ENCODE data around the gene MYO1E. TPM values are rescaled to one million over a fixed set of nuclear protein-coding genes. Genes with fewer than 3 reads are reported as not detected.

MYO1E gene
- total and polyA plus RNA-seq, 2 donors from 2014 or later = 41.9 to 198 TPM

DNA sequence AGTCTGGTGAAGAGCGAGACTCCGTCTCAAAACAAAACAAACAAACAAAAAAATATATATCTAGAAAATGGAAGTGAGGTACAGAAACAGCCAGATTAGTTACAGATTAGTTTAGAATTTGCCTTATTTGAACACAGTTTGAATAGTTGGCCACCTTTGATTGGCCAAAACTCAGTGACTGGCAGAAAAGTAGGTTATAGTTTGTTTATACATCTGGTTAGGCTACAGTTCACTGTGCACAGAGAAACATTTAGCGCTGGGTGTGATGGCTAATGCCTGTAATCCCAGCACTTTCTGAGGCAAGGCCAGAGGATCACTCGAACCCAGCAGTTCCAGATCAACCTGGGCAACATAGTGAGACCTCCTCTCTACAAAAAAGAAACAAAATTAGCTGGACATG lies 114.4 kb downstream of the MYO1E start:
- Histone ChIP-seq H3K36me3 (ENCODE audit: control insufficient read depth in 2 of 3, insufficient read depth in 3 of 3, low read length in 3 of 3) (no peaks in the 10 kb centered on the region), H3K4me1 (ENCODE audit: control insufficient read depth in 2 of 3, insufficient read depth in 2 of 3, low read depth in 1 of 3, low read length in 3 of 3) (no peaks in the 10 kb centered on the region), H3K27ac (ENCODE audit: low read depth in 2 of 2, low read length in 2 of 2) (no peak overlapping the region), H3K27me3 (ENCODE audit: control insufficient read depth, insufficient read depth, low read length) (no peaks in the 10 kb centered on the region), H3K9me3 (ENCODE audit: control insufficient read depth in 2 of 3, insufficient read depth in 1 of 3, low read length in 3 of 3) (no peaks in the 10 kb centered on the region), H3K9ac (ENCODE audit: low read length in 3 of 3) (no peak overlapping the region), H3K4me3 (ENCODE audit: low read length in 3 of 3) (no peak overlapping the region)
- intact Hi-C loops (cut with DNase I) = no loop called here
- no peak for TF ChIP-seq CTCF (IDR thresholded peaks at IDR 0.05; ENCODE audit: borderline replicate concordance, extremely low read depth, insufficient read depth)
- FAIRE-seq = no peak
- DNase-seq = no peak

DNA sequence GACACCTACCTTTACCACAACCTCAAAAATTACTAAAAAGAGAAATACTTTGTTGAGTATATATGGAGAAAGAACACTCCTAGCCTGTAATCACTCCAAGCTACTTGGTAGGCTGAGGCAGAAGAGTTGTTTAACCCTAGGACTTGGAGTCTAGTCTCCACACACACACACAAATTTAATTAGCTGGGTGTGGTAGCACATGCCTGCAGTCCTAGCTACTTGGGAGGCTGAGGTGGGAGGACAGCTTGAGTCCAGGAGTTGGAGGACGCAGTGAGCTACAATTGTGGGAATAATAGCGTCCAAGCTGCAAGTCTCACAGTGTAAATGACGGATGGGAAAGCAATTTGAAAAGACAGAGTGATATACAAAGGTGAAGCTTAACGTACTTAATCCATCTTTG lies 115.5 kb downstream of the MYO1E start:
- no peak for FAIRE-seq
- no peak for TF ChIP-seq CTCF (IDR thresholded peaks at IDR 0.05; ENCODE audit: borderline replicate concordance, extremely low read depth, insufficient read depth)

DNA sequence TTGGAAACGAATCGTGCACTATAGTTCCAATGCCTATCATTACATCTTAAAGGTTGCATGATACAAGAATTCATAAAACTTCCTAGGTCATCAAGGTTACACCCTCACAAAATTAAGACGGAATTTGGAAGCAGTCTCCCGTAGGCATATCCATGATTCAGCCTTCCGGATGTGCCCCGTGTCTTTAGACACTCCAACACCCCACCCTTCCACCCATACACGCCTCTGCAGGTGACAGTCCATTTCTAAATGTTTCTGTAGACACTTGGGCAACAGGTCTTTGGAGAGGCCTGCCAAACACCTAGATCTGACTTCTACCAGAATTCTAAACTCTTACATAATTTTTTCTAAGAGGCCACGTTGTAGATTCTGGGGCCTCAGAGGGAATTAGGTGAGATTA lies 116.2 kb downstream of the MYO1E start:
- Histone ChIP-seq H3K27ac (ENCODE audit: low read depth in 2 of 2, low read length in 2 of 2) (no peak overlapping the region), H3K4me3 (ENCODE audit: low read length in 3 of 3) (no peak overlapping the region), H3K27me3 (ENCODE audit: control insufficient read depth, insufficient read depth, low read length) (no peaks in the 10 kb centered on the region), H3K9me3 (ENCODE audit: control insufficient read depth in 2 of 3, insufficient read depth in 1 of 3, low read length in 3 of 3) (no peaks in the 10 kb centered on the region), H3K36me3 (ENCODE audit: control insufficient read depth in 2 of 3, insufficient read depth in 3 of 3, low read length in 3 of 3) (no peaks in the 10 kb centered on the region), H3K4me1 (ENCODE audit: control insufficient read depth in 2 of 3, insufficient read depth in 2 of 3, low read depth in 1 of 3, low read length in 3 of 3) (no peaks in the 10 kb centered on the region), H3K9ac (ENCODE audit: low read length in 3 of 3) (no peak overlapping the region)
- DNase-seq (no peak), FAIRE-seq (no peak)
- no peak for TF ChIP-seq CTCF (IDR thresholded peaks at IDR 0.05; ENCODE audit: borderline replicate concordance, extremely low read depth, insufficient read depth)
- intact Hi-C loops (cut with DNase I) = no loop called here

More for the DNA sequence above, 115.5 kb downstream of the MYO1E start:
- Histone ChIP-seq H3K9ac (ENCODE audit: low read length in 3 of 3) (no peak overlapping the region), H3K4me1 (ENCODE audit: control insufficient read depth in 2 of 3, insufficient read depth in 2 of 3, low read depth in 1 of 3, low read length in 3 of 3) (no peaks in the 10 kb centered on the region), H3K27ac (ENCODE audit: low read depth in 2 of 2, low read length in 2 of 2) (no peak overlapping the region), H3K9me3 (ENCODE audit: control insufficient read depth in 2 of 3, insufficient read depth in 1 of 3, low read length in 3 of 3) (no peaks in the 10 kb centered on the region), H3K27me3 (ENCODE audit: control insufficient read depth, insufficient read depth, low read length) (no peaks in the 10 kb centered on the region), H3K4me3 (ENCODE audit: low read length in 3 of 3) (no peak overlapping the region), H3K36me3 (ENCODE audit: control insufficient read depth in 2 of 3, insufficient read depth in 3 of 3, low read length in 3 of 3) (no peaks in the 10 kb centered on the region)
- intact Hi-C loops (cut with DNase I) = no loop called here
- DNase-seq = no peak

GRCh38 chr15:59255680-59256336 lies 116.9 kb downstream of the MYO1E start:
- Histone ChIP-seq H3K4me3 (ENCODE audit: low read length in 3 of 3) (no peak overlapping the region), H3K27ac (ENCODE audit: low read depth in 2 of 2, low read length in 2 of 2) (no peak overlapping the region), H3K36me3 (ENCODE audit: control insufficient read depth in 2 of 3, insufficient read depth in 3 of 3, low read length in 3 of 3) (no peaks in the 10 kb centered on the region), H3K9me3 (ENCODE audit: control insufficient read depth in 2 of 3, insufficient read depth in 1 of 3, low read length in 3 of 3) (no peaks in the 10 kb centered on the region), H3K27me3 (ENCODE audit: control insufficient read depth, insufficient read depth, low read length) (no peaks in the 10 kb centered on the region), H3K9ac (ENCODE audit: low read length in 3 of 3) (no peak overlapping the region), H3K4me1 (ENCODE audit: control insufficient read depth in 2 of 3, insufficient read depth in 2 of 3, low read depth in 1 of 3, low read length in 3 of 3) (no peaks in the 10 kb centered on the region)
- DNase-seq = no peak
- TF ChIP-seq CTCF (IDR thresholded peaks at IDR 0.05; ENCODE audit: borderline replicate concordance, extremely low read depth, insufficient read depth) = no peak
- intact Hi-C loops (cut with DNase I) = no loop called here
- no peak for FAIRE-seq

Data from kidney (tissue), 14 donors.